22Rv1 (cell line): ENCODE measurements around the gene ARPC1A.
"Not testable (repeated sequence)": the region's sequence is repeated elsewhere in the genome, so short reads cannot be mapped to it uniquely, and the experiment has no call there.

Experiments used
- ZFX ChIP-seq: fragments of 450-650 bp; IDR thresholded peaks from 2 replicates; pipeline ENCODE4 v1.6.1; 2017; ENCODE audit warnings: antibody characterized with exemption, borderline replicate concordance
- TF ChIP-seq, protein P1 (sequence below): fragments of 450-650 bp; IDR thresholded peaks from 2 replicates; pipeline ENCODE4 v1.5.1; 2017; ENCODE audit warnings: mild to moderate bottlenecking

DNA sequence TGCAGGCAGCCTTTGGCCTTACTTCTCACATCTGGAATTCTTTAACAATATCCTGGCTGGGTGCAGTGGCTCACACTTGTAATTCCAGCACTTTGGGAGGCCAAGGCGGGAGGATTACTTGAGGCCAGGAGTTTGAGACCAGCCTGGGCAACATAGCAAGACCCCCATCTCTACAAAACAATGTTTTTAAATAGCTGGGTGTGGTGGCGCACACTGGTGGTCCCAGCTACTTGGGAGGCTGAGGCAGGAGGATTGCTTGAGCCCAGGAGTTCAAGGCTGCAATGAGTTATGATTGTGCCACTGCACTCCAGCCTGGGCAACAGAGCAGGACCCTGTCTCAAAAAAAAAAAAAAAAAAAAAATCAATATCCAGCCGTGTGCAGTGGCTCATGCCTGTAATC lies 35.5 kb upstream of the ARPC1A start:
- TF ChIP-seq, protein P1, sequence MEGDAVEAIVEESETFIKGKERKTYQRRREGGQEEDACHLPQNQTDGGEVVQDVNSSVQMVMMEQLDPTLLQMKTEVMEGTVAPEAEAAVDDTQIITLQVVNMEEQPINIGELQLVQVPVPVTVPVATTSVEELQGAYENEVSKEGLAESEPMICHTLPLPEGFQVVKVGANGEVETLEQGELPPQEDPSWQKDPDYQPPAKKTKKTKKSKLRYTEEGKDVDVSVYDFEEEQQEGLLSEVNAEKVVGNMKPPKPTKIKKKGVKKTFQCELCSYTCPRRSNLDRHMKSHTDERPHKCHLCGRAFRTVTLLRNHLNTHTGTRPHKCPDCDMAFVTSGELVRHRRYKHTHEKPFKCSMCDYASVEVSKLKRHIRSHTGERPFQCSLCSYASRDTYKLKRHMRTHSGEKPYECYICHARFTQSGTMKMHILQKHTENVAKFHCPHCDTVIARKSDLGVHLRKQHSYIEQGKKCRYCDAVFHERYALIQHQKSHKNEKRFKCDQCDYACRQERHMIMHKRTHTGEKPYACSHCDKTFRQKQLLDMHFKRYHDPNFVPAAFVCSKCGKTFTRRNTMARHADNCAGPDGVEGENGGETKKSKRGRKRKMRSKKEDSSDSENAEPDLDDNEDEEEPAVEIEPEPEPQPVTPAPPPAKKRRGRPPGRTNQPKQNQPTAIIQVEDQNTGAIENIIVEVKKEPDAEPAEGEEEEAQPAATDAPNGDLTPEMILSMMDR: not testable (repeated sequence)
- not testable (repeated sequence) for TF ChIP-seq ZFX
